Measurements from ENCODE around the gene EXPH5. TPM values are rescaled to one million over a fixed set of nuclear protein-coding genes. Genes with fewer than 3 reads are reported as not detected.
A peak's percentile ranks its signal among the peaks of the same experiment; 100 is the strongest.

The EXPH5 gene
- total RNA-seq, 2 donors from 2014 or later: 2.3 to 2.9 TPM

GRCh38 chr11:108565653-108566052 is 27.9 kb downstream of the EXPH5 start:
- Histone ChIP-seq H3K4me1 (peaks cover 9% of the 10 kb centered on the region), H3K36me3 (replicated peaks in 1 of 2; ENCODE audit: insufficient read depth in 1 of 2, low read depth in 2 of 2) (no peaks in the 10 kb centered on the region), H3K27me3 (no peaks in the 10 kb centered on the region), H3K9me3 (no peaks in the 10 kb centered on the region), H3K27ac (no peak overlapping the region), H3K4me3 (no peak overlapping the region)
- no peak for TF ChIP-seq POLR2A (IDR thresholded peaks at IDR 0.05)
- TF ChIP-seq CTCF (IDR thresholded peaks at IDR 0.05): no peak
- 15 to 28% methylated on average over 3 of the region's 3 CpGs for WGBS, 2 donors
- intact Hi-C loops (cut with DNase I): no loop called here
- peak; percentile 33 for ATAC-seq
- peak in 3 of 4 donors; percentile 31 to 37 (median 36) for DNase-seq

- DNase-seq: no peak
- H3K27me3 ChIP-seq: no peaks in the 10 kb centered on the region
- intact Hi-C loops (cut with DNase I): no loop called here
- no peak overlapping the region for H3K4me3 ChIP-seq
- H3K36me3 ChIP-seq (replicated peaks in 1 of 2; ENCODE audit: insufficient read depth in 1 of 2, low read depth in 2 of 2): no peaks in the 10 kb centered on the region
- 84 to 88% methylated on average over 5 of the region's 5 CpGs for WGBS, 2 donors
- peaks cover 9% of the 10 kb centered on the region for H3K4me1 ChIP-seq
- no peaks in the 10 kb centered on the region for H3K9me3 ChIP-seq
- no peak for ATAC-seq
- TF ChIP-seq POLR2A (IDR thresholded peaks at IDR 0.05) (no peak), CTCF (IDR thresholded peaks at IDR 0.05) (no peak)
- no peak overlapping the region for H3K27ac ChIP-seq
Measured at GRCh38 chr11:108562746-108563581, 30.6 kb downstream of the EXPH5 start.

GRCh38 chr11:108561535-108561991 is 32.0 kb downstream of the EXPH5 start:
- WGBS, 2 donors: 38 to 47% methylated on average over 3 of the region's 3 CpGs
- ATAC-seq: peak; percentile 55
- H3K27ac ChIP-seq: peak overlapping the region in 1 of 4 donors; percentile 46
- H3K4me3 ChIP-seq: no peak overlapping the region
- no peaks in the 10 kb centered on the region for H3K36me3 ChIP-seq (replicated peaks in 1 of 2; ENCODE audit: insufficient read depth in 1 of 2, low read depth in 2 of 2)
- H3K27me3 ChIP-seq: no peaks in the 10 kb centered on the region
- no peaks in the 10 kb centered on the region for H3K9me3 ChIP-seq
- TF ChIP-seq CTCF (IDR thresholded peaks at IDR 0.05) (no peak), POLR2A (IDR thresholded peaks at IDR 0.05) (no peak)
- DNase-seq: no peak
- H3K4me1 ChIP-seq: peaks cover 9% of the 10 kb centered on the region
- intact Hi-C loops (cut with DNase I): no loop called here

GRCh38 chr11:108559904-108560303 is 33.7 kb downstream of the EXPH5 start:
- H3K9me3 ChIP-seq: no peaks in the 10 kb centered on the region
- H3K27me3 ChIP-seq: no peaks in the 10 kb centered on the region
- no peak for TF ChIP-seq CTCF (IDR thresholded peaks at IDR 0.05)
- no peak for TF ChIP-seq POLR2A (IDR thresholded peaks at IDR 0.05)
- WGBS, 2 donors: 80 to 81% methylated on average over 2 of the region's 2 CpGs
- H3K27ac ChIP-seq: no peak overlapping the region
- DNase-seq (no peak), ATAC-seq (no peak)
- no peaks in the 10 kb centered on the region for H3K36me3 ChIP-seq (replicated peaks in 1 of 2; ENCODE audit: insufficient read depth in 1 of 2, low read depth in 2 of 2)
- no peak overlapping the region for H3K4me3 ChIP-seq
- intact Hi-C loops (cut with DNase I): no loop called here
- no peaks in the 10 kb centered on the region for H3K4me1 ChIP-seq

- Histone ChIP-seq H3K36me3 (replicated peaks in 1 of 2; ENCODE audit: insufficient read depth in 1 of 2, low read depth in 2 of 2) (no peaks in the 10 kb centered on the region), H3K27ac (no peak overlapping the region), H3K9me3 (no peaks in the 10 kb centered on the region), H3K4me3 (no peak overlapping the region), H3K4me1 (no peaks in the 10 kb centered on the region), H3K27me3 (no peaks in the 10 kb centered on the region)
- no peak for TF ChIP-seq CTCF (IDR thresholded peaks at IDR 0.05)
- TF ChIP-seq POLR2A (IDR thresholded peaks at IDR 0.05): no peak
- no peak for DNase-seq
- intact Hi-C loops (cut with DNase I): no loop called here
- ATAC-seq: no peak
- WGBS, 2 donors: 36 to 37% methylated on average over 2 of the region's 2 CpGs
Measured at GRCh38 chr11:108559340-108559739, 34.2 kb downstream of the EXPH5 start.

All from body of pancreas (tissue), 4 donors.